Measurements from ENCODE around the gene GNA12. TPM values are rescaled to one million over a fixed set of nuclear protein-coding genes. Genes with fewer than 3 reads are reported as not detected.

The GNA12 gene
- total and polyA plus RNA-seq, 10 donors, result 12.3 to 64.2 (median 32.4) TPM

DNA sequence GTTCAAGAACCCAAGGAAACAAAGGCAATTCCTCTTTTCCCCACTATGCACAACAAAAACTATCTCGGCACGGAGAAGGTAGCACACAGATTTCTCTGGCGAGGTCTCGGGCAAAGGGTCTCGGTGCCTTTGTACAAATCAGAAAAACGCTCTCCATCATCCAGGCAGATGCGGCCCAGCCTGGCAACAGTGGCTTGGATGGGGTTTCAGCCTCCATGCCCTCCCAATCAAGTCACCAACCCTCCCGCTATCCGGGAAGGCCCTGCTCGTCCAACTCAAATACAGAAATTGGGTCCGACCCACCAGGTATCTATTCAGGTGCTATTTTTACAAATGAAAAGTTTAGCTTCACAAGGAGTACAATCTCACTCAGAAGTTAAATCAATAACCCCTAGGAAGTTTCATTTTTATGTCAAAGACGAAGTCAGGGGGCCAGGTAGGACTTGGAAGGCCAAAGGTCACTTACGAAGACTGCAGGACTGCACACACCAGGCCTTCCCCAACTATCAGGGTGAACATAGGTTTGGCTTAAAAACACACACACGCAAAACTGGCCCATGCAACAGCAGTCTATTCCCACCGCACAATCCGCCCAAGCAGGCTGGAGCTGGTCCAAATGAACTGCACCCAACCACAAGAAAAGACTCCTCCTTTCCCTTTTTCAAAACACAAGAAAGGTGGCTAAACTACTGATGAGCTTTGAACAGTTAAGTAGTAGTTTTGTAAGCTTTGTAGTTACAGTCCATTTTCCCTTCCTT is 43.0 kb downstream of the GNA12 start:
- H3K27ac ChIP-seq, result peak overlapping the region in 1 of 8 donors; percentile 15
- no peak overlapping the region for H3K4me3 ChIP-seq
- H3K27me3 ChIP-seq (replicated peaks in 1 of 7), result no peaks in the 10 kb centered on the region
- peaks cover 0 to 85% (median 34%) of the 10 kb centered on the region in 6 donors for H3K4me1 ChIP-seq
- no peaks in the 10 kb centered on the region for H3K9me3 ChIP-seq
- TF ChIP-seq POLR2AphosphoS5 (IDR thresholded peaks at IDR 0.05), result no peak
- TF ChIP-seq POLR2A (IDR thresholded peaks at IDR 0.05), result no peak
- TF ChIP-seq CTCF (IDR thresholded peaks at IDR 0.05 in 8 of 11, conservative IDR thresholded peaks at IDR 0.05 in 3 of 11), result no peak
- no peaks in the 10 kb centered on the region for H3K36me3 ChIP-seq
- DNase-seq, result peak; percentile 49
- intact Hi-C loops (cut with DNase I; ENCODE audit: low total_unique reads), result no loop called here
- WGBS, 5 donors, result 78 to 85% (median 81%) methylated on average over 16 of the region's 16 CpGs

DNA sequence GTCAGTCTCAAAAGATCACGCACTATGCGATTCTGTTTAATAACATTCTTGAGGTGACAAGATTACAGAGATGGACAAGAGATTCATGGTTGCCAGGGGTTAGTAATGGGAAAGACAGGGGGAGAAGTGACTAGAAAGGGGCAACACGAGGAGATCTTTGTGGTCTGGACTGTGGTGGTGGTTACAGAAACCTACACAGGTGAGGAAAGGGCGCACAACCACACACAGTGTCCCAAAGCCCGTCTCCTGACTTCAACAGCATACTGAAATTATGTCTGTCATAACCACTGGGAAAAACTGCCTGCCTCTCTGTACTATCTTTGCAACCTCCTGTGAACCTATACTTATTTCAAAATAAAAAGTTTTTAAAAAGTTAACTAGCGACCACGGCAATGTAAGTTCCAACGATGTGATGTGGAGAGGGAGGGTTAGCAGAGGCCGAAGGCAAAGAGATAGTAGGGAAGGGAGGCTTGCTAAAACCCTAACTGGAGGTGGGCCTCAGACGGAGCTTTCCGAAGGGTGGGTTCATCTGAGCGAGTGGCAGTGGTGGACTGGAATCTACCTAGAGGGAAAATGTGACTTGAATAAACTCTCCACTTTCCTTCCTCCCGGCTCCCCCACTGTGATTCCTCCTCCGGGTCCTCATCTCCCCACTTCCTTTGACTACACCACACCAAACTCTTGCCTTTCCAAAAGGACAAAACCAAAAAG is 43.7 kb downstream of the GNA12 start:
- no peak overlapping the region for H3K4me3 ChIP-seq
- peaks cover 0 to 80% (median 32%) of the 10 kb centered on the region in 6 donors for H3K4me1 ChIP-seq
- intact Hi-C loops (cut with DNase I; ENCODE audit: low total_unique reads), result no loop called here
- H3K27ac ChIP-seq, result no peak overlapping the region
- TF ChIP-seq POLR2AphosphoS5 (IDR thresholded peaks at IDR 0.05) (no peak), CTCF (IDR thresholded peaks at IDR 0.05 in 8 of 11, conservative IDR thresholded peaks at IDR 0.05 in 3 of 11) (no peak), POLR2A (IDR thresholded peaks at IDR 0.05) (no peak)
- H3K36me3 ChIP-seq, result no peaks in the 10 kb centered on the region
- no peaks in the 10 kb centered on the region for H3K27me3 ChIP-seq (replicated peaks in 1 of 7)
- WGBS, 5 donors, result 85 to 89% (median 87%) methylated on average over 14 of the region's 14 CpGs
- no peaks in the 10 kb centered on the region for H3K9me3 ChIP-seq
- DNase-seq, result no peak

DNA sequence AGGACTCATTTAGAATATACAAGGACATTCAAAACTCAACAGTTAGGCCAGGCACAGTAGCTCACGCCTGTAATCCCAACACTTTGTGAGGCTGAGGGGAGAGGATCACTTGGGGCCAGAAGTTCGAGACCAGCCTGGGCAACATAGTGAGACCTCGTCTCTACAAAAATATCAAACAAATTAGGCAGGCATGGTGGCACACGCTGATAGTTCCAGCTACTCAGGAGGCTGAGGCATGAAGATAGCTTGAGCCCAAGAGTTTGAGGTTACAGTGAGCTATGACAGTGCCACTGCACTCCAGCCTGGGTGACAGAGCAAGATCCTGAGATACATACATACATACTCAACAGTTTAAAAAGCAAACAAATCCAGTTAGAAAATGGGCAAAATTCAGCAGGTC is 44.9 kb downstream of the GNA12 start:
- peaks cover 0 to 74% (median 30%) of the 10 kb centered on the region in 6 donors for H3K4me1 ChIP-seq
- no peak overlapping the region for H3K4me3 ChIP-seq
- H3K27me3 ChIP-seq (replicated peaks in 1 of 7), result no peaks in the 10 kb centered on the region
- H3K9me3 ChIP-seq, result no peaks in the 10 kb centered on the region
- TF ChIP-seq POLR2A (IDR thresholded peaks at IDR 0.05) (no peak), CTCF (IDR thresholded peaks at IDR 0.05 in 8 of 11, conservative IDR thresholded peaks at IDR 0.05 in 3 of 11) (no peak), POLR2AphosphoS5 (IDR thresholded peaks at IDR 0.05) (no peak)
- intact Hi-C loops (cut with DNase I; ENCODE audit: low total_unique reads), result no loop called here
- no peak overlapping the region for H3K27ac ChIP-seq
- WGBS, 5 donors, result 80 to 89% (median 86%) methylated on average over 4 of the region's 4 CpGs
- H3K36me3 ChIP-seq, result peaks cover 0 to 10% (median 6%) of the 10 kb centered on the region in 6 donors
- DNase-seq, result no peak

- 39 to 57% (median 41%) methylated on average over 2 of the region's 2 CpGs for WGBS, 5 donors
- Histone ChIP-seq H3K4me3 (no peak overlapping the region), H3K27me3 (replicated peaks in 1 of 7) (no peaks in the 10 kb centered on the region), H3K27ac (no peak overlapping the region), H3K4me1 (peaks cover 0 to 68% (median 27%) of the 10 kb centered on the region in 6 donors), H3K36me3 (peaks cover 0 to 16% (median 12%) of the 10 kb centered on the region in 6 donors), H3K9me3 (no peaks in the 10 kb centered on the region)
- intact Hi-C loops (cut with DNase I; ENCODE audit: low total_unique reads), result no loop called here
- TF ChIP-seq POLR2AphosphoS5 (IDR thresholded peaks at IDR 0.05), result no peak
- no peak for TF ChIP-seq POLR2A (IDR thresholded peaks at IDR 0.05)
- no peak for TF ChIP-seq CTCF (IDR thresholded peaks at IDR 0.05 in 8 of 11, conservative IDR thresholded peaks at IDR 0.05 in 3 of 11)
- DNase-seq, result no peak
Measured at GRCh38 chr7:2798669-2799068, 45.4 kb downstream of the GNA12 start.

All from spleen (tissue), 11 donors.